Transverse colon (tissue), 4 donors: ENCODE results near the gene DPPA5. TPM values are rescaled to one million over a fixed set of nuclear protein-coding genes. Genes with fewer than 3 reads are reported as not detected.

ENCODE experiments used
- DNase-seq: peaks from one replicate; pipeline ENCODE4 v3.0.0-alpha.2; 2019
- H3K27ac ChIP-seq, 4 donors: fragments of 200-600 bp; sonication (generic); 2 replicates each; pipeline ENCODE4 v1.5.1; 2016 to 2018; ENCODE audit warnings: inconsistent platforms in 4 of 4
- H3K27me3 ChIP-seq: fragments of 200-600 bp; sonication (generic); 2 replicates; pipeline ENCODE4 v1.5.1; 2017; ENCODE audit warnings: inconsistent platforms
- H3K36me3 ChIP-seq, 4 donors: fragments of 200-600 bp; sonication (generic); 2 replicates each; pipeline ENCODE4 v1.5.1; 2017 to 2019; ENCODE audit warnings: inconsistent platforms in 4 of 4
- H3K4me1 ChIP-seq, 4 donors: fragments of 200-600 bp; sonication (generic); 2 replicates each; pipeline ENCODE4 v1.5.1; 2017 to 2020; ENCODE audit warnings: inconsistent platforms in 4 of 4
- H3K4me3 ChIP-seq, 4 donors: fragments of 200-600 bp; sonication (generic); 1 replicate in 1 of 4; 2 replicates in 3 of 4; pipeline versions ENCODE4 v1.5.1 to v1.6.1; 2017 to 2019; ENCODE audit warnings: inconsistent platforms in 4 of 4
- H3K9me3 ChIP-seq, 2 donors: fragments of 200-600 bp; sonication (generic); 2 replicates each; pipeline ENCODE4 v1.5.1; 2017 to 2019; ENCODE audit warnings: inconsistent platforms in 2 of 2
- EP300 ChIP-seq: sonication (generic); formaldehyde crosslinking; IDR thresholded peaks from one replicate; pipeline ENCODE4 v1.6.1; 2017; ENCODE audit warnings: antibody characterized with exemption, low read depth
- POLR2A ChIP-seq: fragments of 450-650 bp; IDR thresholded peaks from one replicate; pipeline ENCODE4 v1.6.1; 2016; ENCODE audit warnings: antibody characterized with exemption, mild to moderate bottlenecking, moderate library complexity
- POLR2AphosphoS5 ChIP-seq, 3 donors: sonication (generic); formaldehyde crosslinking; IDR thresholded peaks; one replicate each; pipeline ENCODE4 v1.6.1; 2016; ENCODE audit warnings: antibody characterized with exemption in 3 of 3
- WGBS, 2 donors: methylation state at CpG; one replicate each; pipeline ENCODE4 v1.1.5; 2018; ENCODE audit warnings: low coverage in 1 of 2; 5-methylcytosine and 5-hydroxymethylcytosine counted together
- in situ Hi-C, 4 donors: fragments of 200-750 bp; cut with MboI; loops; one replicate each; pipeline versions ENCODE4 v1.15.0 to v1.15.1; 2017; ENCODE audit warnings: low sequenced_read_pairs in 3 of 4, low pct_ligation_motif_present in 1 of 4, low pct_unique_long_range_greater_than_20kb in 1 of 4
- intact Hi-C: fragments of 100-400 bp; cut with DNase I; formaldehyde crosslinking; loops from one replicate; pipeline ENCODE4 v1.15.1; 2023; ENCODE audit warnings: low total_unique reads
- total RNA-seq, 4 donors: library from RNA; depleted of rRNA; stranded (reverse); fragments of >200 nt; gene quantifications; one replicate each; pipeline ENCODE4 v1.1.0, GENCODE V29; 2016
- TF ChIP-seq, protein P1 (sequence below), 5 experiments: fragments of 200-600 bp in 3 of 5; fragments of 450-650 bp in 2 of 5; sonication (generic) in 3 of 5; IDR thresholded peaks; 1 replicate in 2 of 5; 2 replicates in 3 of 5; pipeline ENCODE4 v1.5.1; 2016 to 2017; ENCODE audit warnings: antibody characterized with exemption in 5 of 5, inconsistent platforms in 3 of 5, mild to moderate bottlenecking in 2 of 5, moderate library complexity in 1 of 5

Gene DPPA5
- total RNA-seq, 4 donors from 2014 or later: not detected

- Histone ChIP-seq H3K27ac (no peak overlapping the region), H3K36me3 (no peaks in the 10 kb centered on the region), H3K4me1 (no peaks in the 10 kb centered on the region), H3K4me3 (no peak overlapping the region), H3K9me3 (no peaks in the 10 kb centered on the region), H3K27me3 (no peaks in the 10 kb centered on the region)
- in situ Hi-C loops (no loop called here), intact Hi-C loops (no loop called here)
- DNase-seq: no peak
- TF ChIP-seq POLR2A (no peak), POLR2AphosphoS5 (IDR thresholded peaks at IDR 0.05) (no peak), EP300 (no peak)
- 86% methylated on average over 8 to 10 of the region's 10 CpGs for WGBS, 2 donors
These were observed 18.4 kb upstream of the DPPA5 start for GRCh38 chr6:73372516-73372915.

- Histone ChIP-seq H3K4me1 (no peaks in the 10 kb centered on the region), H3K36me3 (no peaks in the 10 kb centered on the region), H3K27ac (no peak overlapping the region), H3K27me3 (no peaks in the 10 kb centered on the region), H3K9me3 (no peaks in the 10 kb centered on the region), H3K4me3 (no peak overlapping the region)
- DNase-seq: no peak
- intact Hi-C loops (no loop called here), in situ Hi-C loops (no loop called here)
- 94% methylated on average over 2 to 4 of the region's 4 CpGs for WGBS, 2 donors
- TF ChIP-seq, protein P1, sequence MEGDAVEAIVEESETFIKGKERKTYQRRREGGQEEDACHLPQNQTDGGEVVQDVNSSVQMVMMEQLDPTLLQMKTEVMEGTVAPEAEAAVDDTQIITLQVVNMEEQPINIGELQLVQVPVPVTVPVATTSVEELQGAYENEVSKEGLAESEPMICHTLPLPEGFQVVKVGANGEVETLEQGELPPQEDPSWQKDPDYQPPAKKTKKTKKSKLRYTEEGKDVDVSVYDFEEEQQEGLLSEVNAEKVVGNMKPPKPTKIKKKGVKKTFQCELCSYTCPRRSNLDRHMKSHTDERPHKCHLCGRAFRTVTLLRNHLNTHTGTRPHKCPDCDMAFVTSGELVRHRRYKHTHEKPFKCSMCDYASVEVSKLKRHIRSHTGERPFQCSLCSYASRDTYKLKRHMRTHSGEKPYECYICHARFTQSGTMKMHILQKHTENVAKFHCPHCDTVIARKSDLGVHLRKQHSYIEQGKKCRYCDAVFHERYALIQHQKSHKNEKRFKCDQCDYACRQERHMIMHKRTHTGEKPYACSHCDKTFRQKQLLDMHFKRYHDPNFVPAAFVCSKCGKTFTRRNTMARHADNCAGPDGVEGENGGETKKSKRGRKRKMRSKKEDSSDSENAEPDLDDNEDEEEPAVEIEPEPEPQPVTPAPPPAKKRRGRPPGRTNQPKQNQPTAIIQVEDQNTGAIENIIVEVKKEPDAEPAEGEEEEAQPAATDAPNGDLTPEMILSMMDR (IDR thresholded peaks at IDR 0.05): no peak
- TF ChIP-seq POLR2A: no peak
- TF ChIP-seq POLR2AphosphoS5 (IDR thresholded peaks at IDR 0.05): no peak
- no peak for TF ChIP-seq EP300
These were observed 17.9 kb upstream of the DPPA5 start for GRCh38 chr6:73371984-73372383.

- no peak within 1 kb of the TSS for H3K27ac ChIP-seq
These were observed 15.5 kb upstream of the DPPA5 start, which contains the start of gene OOEP for GRCh38 chr6:73369563-73369962. OOEP (minus strand) TSS chr6:73369897; CDS start chr6:73369792, 105 bp downstream.

GRCh38 chr6:73369157-73369556 is 15.1 kb upstream of the DPPA5 start:
- in situ Hi-C loops (no loop called here), intact Hi-C loops (no loop called here)
- Histone ChIP-seq H3K27ac (no peak overlapping the region), H3K36me3 (no peaks in the 10 kb centered on the region), H3K4me3 (no peak overlapping the region), H3K4me1 (no peaks in the 10 kb centered on the region), H3K9me3 (no peaks in the 10 kb centered on the region), H3K27me3 (no peaks in the 10 kb centered on the region)
- TF ChIP-seq POLR2A (no peak), EP300 (no peak), POLR2AphosphoS5 (IDR thresholded peaks at IDR 0.05) (no peak)
- TF ChIP-seq, protein P1 (IDR thresholded peaks at IDR 0.05): no peak
- no peak for DNase-seq
- whole genome bisulfite sequencing, 2 donors: 90 to 100% methylated on average over 1 to 14 of the region's 14 CpGs

More at GRCh38 chr6:73369563-73369962, 15.5 kb upstream of the DPPA5 start, which contains the start of gene OOEP:
- no peak within 1 kb of the TSS for H3K4me3 ChIP-seq
- no peaks in the 10 kb centered on the region for H3K4me1 ChIP-seq
- DNase-seq: no peak
- no peaks in the 10 kb centered on the region for H3K9me3 ChIP-seq
- TF ChIP-seq POLR2AphosphoS5 (IDR thresholded peaks at IDR 0.05): no peak
- no peak for TF ChIP-seq POLR2A
- no peak for TF ChIP-seq EP300
- TF ChIP-seq, protein P1 (IDR thresholded peaks at IDR 0.05): no peak
- in situ Hi-C loops (no loop called here), intact Hi-C loops (no loop called here)
- H3K27me3 ChIP-seq: no peaks in the 10 kb centered on the region
- H3K36me3 ChIP-seq: no peaks in the 10 kb centered on the region
- 97% methylated on average over 36 of the region's 36 CpGs; no CpG with 5 or more reads in 1 of the 2 donors for WGBS, 2 donors

GRCh38 chr6:73368675-73369074 is 14.6 kb upstream of the DPPA5 start:
- no peaks in the 10 kb centered on the region for H3K36me3 ChIP-seq
- H3K9me3 ChIP-seq: no peaks in the 10 kb centered on the region
- intact Hi-C loops (no loop called here), in situ Hi-C loops (no loop called here)
- TF ChIP-seq POLR2A (no peak), EP300 (no peak), POLR2AphosphoS5 (IDR thresholded peaks at IDR 0.05) (no peak)
- TF ChIP-seq, protein P1 (IDR thresholded peaks at IDR 0.05): no peak
- 86 to 91% methylated on average over 1 to 4 of the region's 4 CpGs for WGBS, 2 donors
- H3K4me1 ChIP-seq: no peaks in the 10 kb centered on the region
- no peak for DNase-seq
- no peak overlapping the region for H3K27ac ChIP-seq
- H3K4me3 ChIP-seq: no peak overlapping the region
- no peaks in the 10 kb centered on the region for H3K27me3 ChIP-seq
